CD14-positive monocyte (primary cell): ENCODE results near the gene NOS2. TPM values are rescaled to one million over a fixed set of nuclear protein-coding genes. Genes with fewer than 3 reads are reported as not detected.

Experiments
- DNase-seq, 3 donors: peaks; one replicate each; pipeline ENCODE4 v3.0.0-alpha.2; 2011 to 2022
- H2AFZ ChIP-seq: 2 replicates; pipeline ENCODE4 v1.6.0; 2012; ENCODE audit warnings: mild to moderate bottlenecking, low read depth, low read length, inconsistent platforms; ENCODE audit not compliant: insufficient read depth, poor library complexity, severe bottlenecking
- H3K27ac ChIP-seq, 2 donors: 1 replicate in 1 of 2; 2 replicates in 1 of 2; pipeline ENCODE4 v1.5.1; 2012 to 2013; ENCODE audit warnings: low read length in 2 of 2, control low read depth in 1 of 2, inconsistent platforms in 1 of 2, low read depth in 1 of 2, mild to moderate bottlenecking in 1 of 2
- H3K27me3 ChIP-seq, 2 donors: one replicate each; pipeline versions ENCODE4 v1.6.0 to v1.6.1; 2011 to 2013; ENCODE audit warnings: low read length in 2 of 2; ENCODE audit not compliant: control insufficient read depth in 2 of 2, insufficient read depth in 2 of 2
- H3K36me3 ChIP-seq, 2 donors: replicated peaks in 1 of 2; 1 replicate in 1 of 2; 2 replicates in 1 of 2; pipeline versions ENCODE4 v1.5.1 to v1.6.1; 2012 to 2013; ENCODE audit warnings: low read length in 2 of 2, control low read depth in 1 of 2, inconsistent platforms in 1 of 2, mild to moderate bottlenecking in 1 of 2; ENCODE audit not compliant: insufficient read depth in 2 of 2, control insufficient read depth in 1 of 2
- H3K4me1 ChIP-seq, 2 donors: 1 replicate in 1 of 2; 2 replicates in 1 of 2; pipeline versions ENCODE4 v1.5.1 to v1.6.1; 2012 to 2013; ENCODE audit warnings: low read length in 2 of 2, control low read depth in 1 of 2, inconsistent platforms in 1 of 2, mild to moderate bottlenecking in 1 of 2, moderate library complexity in 1 of 2; ENCODE audit not compliant: insufficient read depth in 2 of 2, control insufficient read depth in 1 of 2
- H3K4me2 ChIP-seq: replicated peaks from 2 replicates; pipeline ENCODE3; 2012; ENCODE audit warnings: low read length, moderate library complexity, mild to moderate bottlenecking; ENCODE audit not compliant: poor library complexity, severe bottlenecking; ENCODE audit errors: extremely low read depth
- H3K4me3 ChIP-seq, 3 experiments: fragments of 200-600 bp in 1 of 3; sonication (generic) in 1 of 3; replicated peaks in 1 of 3; 1 replicate in 2 of 3; 2 replicates in 1 of 3; pipeline ENCODE4 v1.5.1; 2011 to 2013; ENCODE audit warnings: low read length in 3 of 3, mild to moderate bottlenecking in 3 of 3, control low read depth in 2 of 3, low read depth in 2 of 3, inconsistent platforms in 1 of 3, moderate library complexity in 1 of 3
- H3K79me2 ChIP-seq: 2 replicates; pipeline ENCODE4 v1.6.0; 2012; ENCODE audit warnings: mild to moderate bottlenecking, control low read depth, inconsistent platforms, low read length, moderate library complexity; ENCODE audit not compliant: insufficient read depth
- H3K9ac ChIP-seq: 2 replicates; pipeline ENCODE4 v1.6.0; 2017; ENCODE audit warnings: low read length, mild to moderate bottlenecking; ENCODE audit not compliant: insufficient read depth, poor library complexity, severe bottlenecking
- H3K9me3 ChIP-seq, 2 donors: replicated peaks in 1 of 2; 1 replicate in 1 of 2; 2 replicates in 1 of 2; pipeline versions ENCODE4 v1.5.1 to v1.6.1; 2012 to 2013; ENCODE audit warnings: low read length in 2 of 2, control low read depth in 1 of 2; ENCODE audit not compliant: control insufficient read depth in 1 of 2, insufficient read depth in 1 of 2
- H4K20me1 ChIP-seq: 2 replicates; pipeline ENCODE4 v1.6.0; 2012; ENCODE audit warnings: mild to moderate bottlenecking, low read length, control low read depth, moderate library complexity; ENCODE audit not compliant: insufficient read depth
- H3K27ac Mint-ChIP-seq, 7 donors: one replicate each; pipeline ENCODE4 v1.8.0; 2020; ENCODE audit warnings: mild to moderate bottlenecking in 7 of 7, mixed read lengths in 7 of 7, moderate library complexity in 6 of 7, inconsistent platforms in 2 of 7
- H3K27me3 Mint-ChIP-seq, 3 donors: one replicate each; pipeline ENCODE4 v1.8.0; 2021 to 2022; ENCODE audit warnings: low read depth in 3 of 3, mild to moderate bottlenecking in 3 of 3, mixed read lengths in 3 of 3, moderate library complexity in 3 of 3, inconsistent platforms in 1 of 3
- H3K36me3 Mint-ChIP-seq, 2 donors: one replicate each; pipeline ENCODE4 v1.8.0; 2020; ENCODE audit warnings: mixed read lengths in 2 of 2, inconsistent platforms in 1 of 2, mild to moderate bottlenecking in 1 of 2
- H3K4me1 Mint-ChIP-seq: one replicate; pipeline ENCODE4 v1.8.0; 2020; ENCODE audit warnings: mild to moderate bottlenecking, mixed read lengths
- H3K4me3 Mint-ChIP-seq, 2 donors: one replicate each; pipeline ENCODE4 v1.8.0; 2020; ENCODE audit warnings: mild to moderate bottlenecking in 2 of 2, mixed read lengths in 2 of 2, moderate library complexity in 1 of 2
- H3K9me3 Mint-ChIP-seq, 7 donors: one replicate each; pipeline ENCODE4 v1.8.0; 2020 to 2022; ENCODE audit warnings: mixed read lengths in 7 of 7, mild to moderate bottlenecking in 6 of 7, moderate library complexity in 6 of 7, inconsistent platforms in 2 of 7
- CTCF ChIP-seq: fragments of 200-600 bp; IDR thresholded peaks from one replicate; pipeline ENCODE4 v1.8.0; 2022; ENCODE audit warnings: antibody characterized with exemption, mild to moderate bottlenecking
- WGBS: methylation state at CpG from one replicate; pipeline ENCODE4 v1.1.5; 2013; ENCODE audit warnings: missing lambda C conversion rate; ENCODE audit not compliant: insufficient coverage; 5-methylcytosine and 5-hydroxymethylcytosine counted together
- intact Hi-C, 2 donors: fragments of 100-400 bp; cut with micrococcal nuclease; formaldehyde crosslinking; loops; one replicate each; pipeline versions ENCODE4 v1.15.0 to v1.15.1; 2023
- polyA plus RNA-seq, 3 donors: library from polyadenylated mRNA; depleted of rRNA in 1 of 3; unstranded in 2 of 3; stranded (reverse) in 1 of 3; fragments of 300-500 nt in 2 of 3; fragments of >200 nt in 1 of 3; fragmentation: Illumina TruSeq in 2 of 3; gene quantifications; 1 replicate in 2 of 3; 2 replicates in 1 of 3; pipeline ENCODE4 v1.2.3, GENCODE V29; 2012 to 2021

The NOS2 gene
- polyA plus RNA-seq, 3 donors = not detected

- no peaks in the 10 kb centered on the region for H3K4me1 Mint-ChIP-seq
- Histone ChIP-seq H3K4me1 (no peaks in the 10 kb centered on the region), H4K20me1 (no peaks in the 10 kb centered on the region), H3K9me3 (no peaks in the 10 kb centered on the region), H3K9ac (no peak overlapping the region), H3K36me3 (no peaks in the 10 kb centered on the region), H3K4me2 (no peak overlapping the region), H3K79me2 (no peaks in the 10 kb centered on the region), H2AFZ (no peak overlapping the region), H3K27me3 (no peaks in the 10 kb centered on the region), H3K4me3 (no peak overlapping the region), H3K27ac (no peak overlapping the region)
- H3K9me3 Mint-ChIP-seq = no peaks in the 10 kb centered on the region
- no peak overlapping the region for H3K27ac Mint-ChIP-seq
- H3K27me3 Mint-ChIP-seq = peaks cover 0 to 5% (median 3%) of the 10 kb centered on the region in 3 donors
- intact Hi-C loops = loop anchor here in 1 of 2 donors (1.0 kb wide), 1 partner anchor 120 kb away; no protein-coding TSS in a partner anchor
- H3K36me3 Mint-ChIP-seq = no peaks in the 10 kb centered on the region
- DNase-seq = peak; percentile 32 to 53 (median 37)
- H3K4me3 Mint-ChIP-seq = no peak overlapping the region
- WGBS = 53% methylated on average over 22 of the region's 28 CpGs
- TF ChIP-seq CTCF = peak; percentile 97
Observed at GRCh38 chr17:27760069-27760885, 40.1 kb downstream of the NOS2 start.

GRCh38 chr17:27759528-27759927, 40.8 kb downstream of the NOS2 start:
- Histone ChIP-seq H3K4me1 (no peaks in the 10 kb centered on the region), H3K9ac (no peak overlapping the region), H3K27me3 (no peaks in the 10 kb centered on the region), H2AFZ (no peak overlapping the region), H3K27ac (no peak overlapping the region), H3K4me3 (no peak overlapping the region), H3K79me2 (no peaks in the 10 kb centered on the region), H3K4me2 (no peak overlapping the region), H3K9me3 (no peaks in the 10 kb centered on the region), H4K20me1 (no peaks in the 10 kb centered on the region), H3K36me3 (no peaks in the 10 kb centered on the region)
- H3K4me3 Mint-ChIP-seq = no peak overlapping the region
- intact Hi-C loops = loop anchor here in 1 of 2 donors (1.0 kb wide), 1 partner anchor 121 kb away; no protein-coding TSS in a partner anchor
- peaks cover 1 to 3% (median 2%) of the 10 kb centered on the region in 3 donors for H3K27me3 Mint-ChIP-seq
- no peaks in the 10 kb centered on the region for H3K36me3 Mint-ChIP-seq
- H3K4me1 Mint-ChIP-seq = no peaks in the 10 kb centered on the region
- no peak overlapping the region for H3K27ac Mint-ChIP-seq
- no peak for DNase-seq
- 94% methylated on average over 14 of the region's 14 CpGs for WGBS
- no peaks in the 10 kb centered on the region for H3K9me3 Mint-ChIP-seq
- no peak for TF ChIP-seq CTCF
